HCT116 (cell line): ENCODE measurements around the gene AFAP1L1. TPM values are rescaled to one million over a fixed set of nuclear protein-coding genes. Genes with fewer than 3 reads are reported as not detected.

Experiments used
- ATAC-seq: fragments of 200-7000 bp; cut with Tn5 transposase; 2 replicates; pipeline ENCODE4 v1.9.1; 2020; ENCODE audit warnings: mild to moderate bottlenecking, moderate library complexity
- BruUV-seq: library from RNA; stranded (reverse); fragments of 400-500 nt; replicated peaks from 2 replicates; lab custom pipeline; 2021; lab: Mats Ljungman, UMichigan
- CTCF ChIA-PET: fragments of 300-600 bp; sonication (Branson Sonifier 250); formaldehyde crosslinking; loops from one replicate; lab custom pipeline; 2021; ENCODE audit warnings: antibody characterized with exemption; lab: Charles Lee
- POLR2A ChIA-PET: fragments of 300-600, 350-600 bp; sonication (Branson Sonifier 250); formaldehyde crosslinking; loops from one replicate; lab custom pipeline; 2021; ENCODE audit warnings: antibody characterized with exemption; lab: Charles Lee
- RAD21 ChIA-PET, 2 experiments: fragments of 300-600 bp; sonication (Branson Sonifier 250); formaldehyde crosslinking; loops; one replicate each; lab custom pipeline; 2023; ENCODE audit warnings: low total read pairs in 2 of 2; ENCODE audit not compliant: uncharacterized antibody in 2 of 2, unreplicated experiment in 2 of 2, low non-redundant PET in 1 of 2; lab: Charles Lee
- DNase-seq: peaks from one replicate; pipeline ENCODE4 v3.0.0-alpha.2; 2010; ENCODE audit warnings: low read depth, low spot score
- H2AFZ ChIP-seq: fragments of 200-600 bp; shearing (Covaris generic), sonication (generic); 2 replicates; pipeline ENCODE4 v1.6.1; 2017; ENCODE audit warnings: low read depth, mixed run types, mixed read lengths, antibody characterized with exemption, low read length; ENCODE audit not compliant: poor library complexity, severe bottlenecking
- H3K27ac ChIP-seq: 2 replicates; pipeline ENCODE4 v1.5.1; 2012; ENCODE audit warnings: low read depth, low read length
- H3K27me3 ChIP-seq: fragments of 200-600 bp; sonication (generic); 2 replicates; pipeline ENCODE4 v1.6.1; 2016; ENCODE audit warnings: mixed run types, low read length, mixed read lengths; ENCODE audit not compliant: insufficient read depth
- H3K36me3 ChIP-seq, 2 experiments: fragments of 200-500 bp in 1 of 2; fragments of 200-600 bp in 1 of 2; sonication (Bioruptor generic) in 1 of 2; sonication (generic) in 1 of 2; 2 replicates each; pipeline versions ENCODE4 v1.5.1 to v1.6.1; 2014 to 2016; ENCODE audit warnings: low read length in 2 of 2, inconsistent platforms in 1 of 2, mixed read lengths in 1 of 2, mixed run types in 1 of 2; ENCODE audit not compliant: insufficient read depth in 2 of 2, control insufficient read depth in 1 of 2
- H3K4me1 ChIP-seq, 2 experiments: fragments of 200-600 bp in 1 of 2; sonication (generic) in 1 of 2; 2 replicates each; pipeline versions ENCODE4 v1.5.1 to v1.6.1; 2012 to 2017; ENCODE audit warnings: low read length in 2 of 2, inconsistent platforms in 1 of 2, mild to moderate bottlenecking in 1 of 2, mixed read lengths in 1 of 2, mixed run types in 1 of 2, moderate library complexity in 1 of 2; ENCODE audit not compliant: insufficient read depth in 2 of 2, control insufficient read depth in 1 of 2
- H3K4me2 ChIP-seq: fragments of 200-600 bp; sonication (generic); 2 replicates; pipeline ENCODE4 v1.6.1; 2017; ENCODE audit warnings: mixed run types, low read length, mixed read lengths
- H3K4me3 ChIP-seq, 2 experiments: fragments of 200-600 bp in 1 of 2; sonication (generic) in 1 of 2; replicated peaks in 1 of 2; 2 replicates each; pipeline ENCODE4 v1.5.1; 2011 to 2016; ENCODE audit warnings: low read length in 2 of 2, control low read depth in 1 of 2, low read depth in 1 of 2, mild to moderate bottlenecking in 1 of 2, mixed read lengths in 1 of 2, mixed run types in 1 of 2
- H3K79me2 ChIP-seq: fragments of 200-600 bp; sonication (generic); 2 replicates; pipeline ENCODE4 v1.6.1; 2017; ENCODE audit warnings: mild to moderate bottlenecking, mixed run types, low read length, moderate library complexity, mixed read lengths; ENCODE audit not compliant: insufficient read depth
- H3K9ac ChIP-seq: fragments of 200-600 bp; sonication (generic); 2 replicates; pipeline ENCODE4 v1.6.1; 2016; ENCODE audit warnings: low read length, mixed read lengths
- H3K9me2 ChIP-seq: fragments of 200-600 bp; sonication (generic), shearing (Covaris generic); 2 replicates; pipeline ENCODE4 v1.6.1; 2017; ENCODE audit warnings: mixed run types, mild to moderate bottlenecking, moderate library complexity; ENCODE audit not compliant: insufficient read depth
- H3K9me3 ChIP-seq, 2 experiments: fragments of 200-500 bp in 1 of 2; fragments of 200-600 bp in 1 of 2; sonication (Bioruptor generic) in 1 of 2; sonication (generic) in 1 of 2; 2 replicates each; pipeline ENCODE4 v1.6.1; 2014 to 2017; ENCODE audit warnings: low read length in 2 of 2, mixed read lengths in 2 of 2, inconsistent platforms in 1 of 2, low read depth in 1 of 2, mild to moderate bottlenecking in 1 of 2, mixed run types in 1 of 2, moderate library complexity in 1 of 2; ENCODE audit not compliant: control insufficient read depth in 1 of 2, insufficient read depth in 1 of 2
- H4K20me1 ChIP-seq: fragments of 200-600 bp; sonication (generic), shearing (Covaris generic); 2 replicates; pipeline ENCODE4 v1.6.1; 2017; ENCODE audit warnings: mixed run types, mild to moderate bottlenecking, moderate library complexity; ENCODE audit not compliant: insufficient read depth
- ELF1 ChIP-seq: IDR thresholded peaks from 2 replicates; pipeline ENCODE4 v1.6.1; 2012; ENCODE audit warnings: low read depth, borderline replicate concordance
- FOSL1 ChIP-seq: IDR thresholded peaks from 2 replicates; pipeline ENCODE4 v1.6.1; 2012; ENCODE audit warnings: low read depth
- REST ChIP-seq: IDR thresholded peaks from 2 replicates; pipeline ENCODE4 v1.6.1; 2012; ENCODE audit warnings: low read depth
- SP1 ChIP-seq: IDR thresholded peaks from 2 replicates; pipeline ENCODE4 v1.6.1; 2012; ENCODE audit warnings: low read depth
- SRF ChIP-seq: IDR thresholded peaks from 2 replicates; pipeline ENCODE4 v1.6.1; 2012; ENCODE audit warnings: low read depth
- ZFX ChIP-seq: fragments of 450-650 bp; IDR thresholded peaks from 2 replicates; pipeline ENCODE4 v1.6.1; 2017
- intact Hi-C: fragments of 100-400 bp; cut with micrococcal nuclease; formaldehyde crosslinking; loops from 2 replicates; pipeline ENCODE4 v1.10.0; 2022
- total RNA-seq: library from RNA; stranded (reverse); gene quantifications from one replicate; pipeline ENCODE4 v1.2.1, GENCODE V29; 2021; ENCODE audit not compliant: unreplicated experiment

The AFAP1L1 gene
- total RNA-seq, 1 experiment from 2014 or later: 4.3 TPM

GRCh38 chr5:149374801-149375200 lies 103.1 kb downstream of the AFAP1L1 start:
- Histone ChIP-seq H3K9ac (no peak overlapping the region), H3K9me2 (no peaks in the 10 kb centered on the region), H3K4me2 (no peak overlapping the region), H2AFZ (no peak overlapping the region), H4K20me1 (no peaks in the 10 kb centered on the region), H3K27ac (no peak overlapping the region), H3K4me3 (no peak overlapping the region), H3K4me1 (no peaks in the 10 kb centered on the region), H3K27me3 (no peaks in the 10 kb centered on the region), H3K36me3 (no peaks in the 10 kb centered on the region), H3K79me2 (no peaks in the 10 kb centered on the region), H3K9me3 (no peaks in the 10 kb centered on the region)
- DNase-seq: no peak
- BruUV-seq: no TSS peak
- TF ChIP-seq FOSL1: no peak
- TF ChIP-seq ELF1: no peak
- TF ChIP-seq SP1: no peak
- no peak for ATAC-seq
- ChIA-PET POLR2A (no interaction called here), RAD21 (no interaction called here), CTCF (no interaction called here)
- intact Hi-C loops: no loop called here

GRCh38 chr5:149375434-149375833 lies 103.8 kb downstream of the AFAP1L1 start:
- no peak for TF ChIP-seq ZFX
- no peak for TF ChIP-seq REST
- no peak for TF ChIP-seq SRF
- TF ChIP-seq, all 23 proteins: peak for 0
- Histone ChIP-seq H3K36me3 (no peaks in the 10 kb centered on the region), H3K9me3 (no peaks in the 10 kb centered on the region), H4K20me1 (no peaks in the 10 kb centered on the region), H3K4me1 (no peaks in the 10 kb centered on the region), H3K4me3 (no peak overlapping the region), H3K9me2 (no peaks in the 10 kb centered on the region), H2AFZ (no peak overlapping the region), H3K4me2 (no peak overlapping the region), H3K27ac (no peak overlapping the region), H3K79me2 (no peaks in the 10 kb centered on the region), H3K9ac (no peak overlapping the region), H3K27me3 (no peaks in the 10 kb centered on the region)
- POLR2A ChIA-PET: no interaction called here
- DNase-seq (no peak), ATAC-seq (no peak)
- BruUV-seq: no TSS peak
- intact Hi-C loops: no loop called here
- CTCF ChIA-PET: interaction anchor here (1.5 kb wide), 1 partner anchor 8 kb away, joined by 4 read pairs; no protein-coding TSS in a partner anchor
- RAD21 ChIA-PET: no interaction called here
